Measurements from ENCODE around the gene OR2T1.
"Not testable (repeated sequence)": the region's sequence is repeated elsewhere in the genome, so short reads cannot be mapped to it uniquely, and the experiment has no call there.

The OR2T1 gene

GRCh38 chr1:248402748-248403147 is at the start of gene OR2T1:
OR2T1 (plus strand) TSS chr1:248403048; CDS start chr1:248406148, 3,100 bp downstream.
- FAIRE-seq, result no peak

GRCh38 chr1:248359415-248359814 is 43.4 kb upstream of the OR2T1 start:
- DNase-seq (ENCODE audit: insufficient read length, low spot score), result no peak
- FAIRE-seq, result no peak

More at GRCh38 chr1:248402748-248403147, at the start of gene OR2T1:
- DNase-seq (ENCODE audit: insufficient read length, low spot score), result no peak

GRCh38 chr1:248361121-248361715 is 41.6 kb upstream of the OR2T1 start, which contains the start of gene OR2T4:
OR2T4 (plus strand) TSS chr1:248361665; CDS start chr1:248361665, 0 bp downstream.
- DNase-seq (ENCODE audit: insufficient read length, low spot score), result no peak
- no peak for FAIRE-seq

- DNase-seq (ENCODE audit: insufficient read length, low spot score) (no peak), FAIRE-seq (no peak)
Observed at GRCh38 chr1:248366609-248367008, 36.2 kb upstream of the OR2T1 start.

GRCh38 chr1:248372394-248372793 is 30.5 kb upstream of the OR2T1 start:
- FAIRE-seq (no peak), DNase-seq (ENCODE audit: insufficient read length, low spot score) (no peak)

GRCh38 chr1:248373761-248374160 is 29.1 kb upstream of the OR2T1 start:
- DNase-seq (ENCODE audit: insufficient read length, low spot score) (no peak), FAIRE-seq (no peak)

- FAIRE-seq, result no peak
- no peak for DNase-seq (ENCODE audit: insufficient read length, low spot score)
Observed at GRCh38 chr1:248375446-248375845, 27.4 kb upstream of the OR2T1 start, which contains the start of gene OR2T6. OR2T6 (plus strand) TSS chr1:248375746; CDS start chr1:248387609, 11,863 bp downstream.

- DNase-seq (ENCODE audit: insufficient read length, low spot score), result no peak
- no peak for FAIRE-seq
Observed at GRCh38 chr1:248376916-248377315, 25.9 kb upstream of the OR2T1 start.

- FAIRE-seq, result no peak
- no peak for DNase-seq (ENCODE audit: insufficient read length, low spot score)
Observed at GRCh38 chr1:248380854-248381253, 22.0 kb upstream of the OR2T1 start.

GRCh38 chr1:248388426-248388825 is 14.4 kb upstream of the OR2T1 start:
- no peak for FAIRE-seq
- DNase-seq (ENCODE audit: insufficient read length, low spot score), result no peak

- DNase-seq (ENCODE audit: insufficient read length, low spot score), result no peak
- FAIRE-seq, result no peak
Observed at GRCh38 chr1:248393050-248393449, 9.8 kb upstream of the OR2T1 start.

GRCh38 chr1:248404024-248404423 is 1.2 kb downstream of the OR2T1 start:
- DNase-seq (ENCODE audit: insufficient read length, low spot score), result peak; percentile 12
- FAIRE-seq, result peak; percentile 100

- FAIRE-seq (no peak), DNase-seq (ENCODE audit: insufficient read length, low spot score) (no peak)
Observed at GRCh38 chr1:248406721-248407692, 4.2 kb downstream of the OR2T1 start.

- DNase-seq (ENCODE audit: insufficient read length, low spot score) (no peak), FAIRE-seq (no peak)
Observed at GRCh38 chr1:248416226-248416625, 13.4 kb downstream of the OR2T1 start.

GRCh38 chr1:248417854-248418253 is 15.0 kb downstream of the OR2T1 start:
- DNase-seq (ENCODE audit: insufficient read length, low spot score) (no peak), FAIRE-seq (no peak)

- no peak for FAIRE-seq
- no peak for DNase-seq (ENCODE audit: insufficient read length, low spot score)
Observed at GRCh38 chr1:248421384-248421783, 18.5 kb downstream of the OR2T1 start.

- FAIRE-seq; DNase-seq (ENCODE audit: insufficient read length, low spot score): not testable (repeated sequence)
Observed at GRCh38 chr1:248427526-248428191, 24.8 kb downstream of the OR2T1 start.

GRCh38 chr1:248428192-248428533 is 25.3 kb downstream of the OR2T1 start:
- DNase-seq (ENCODE audit: insufficient read length, low spot score); FAIRE-seq: not testable (repeated sequence)

GRCh38 chr1:248431683-248432082 is 28.8 kb downstream of the OR2T1 start:
- FAIRE-seq, result peak; percentile 80
- DNase-seq (ENCODE audit: insufficient read length, low spot score), result not testable (repeated sequence)

GRCh38 chr1:248432201-248432600 is 29.4 kb downstream of the OR2T1 start:
- FAIRE-seq; DNase-seq (ENCODE audit: insufficient read length, low spot score): not testable (repeated sequence)

- FAIRE-seq; DNase-seq (ENCODE audit: insufficient read length, low spot score): not testable (repeated sequence)
Observed at GRCh38 chr1:248433811-248434415, 31.1 kb downstream of the OR2T1 start.

Measured in HTR-8/SVneo (cell line).